HG03135 (cell line): ENCODE measurements around the gene CBLN4.

Source experiments
- ATAC-seq: cut with Tn5 transposase; IDR thresholded peaks from one replicate; pipeline ENCODE4 v1.9.1; 2021; ENCODE audit warnings: mild to moderate bottlenecking, moderate library complexity; ENCODE audit not compliant: unreplicated experiment

CBLN4 gene

GRCh38 chr20:55947701-55948100, 57.6 kb downstream of the CBLN4 start:
- ATAC-seq = no peak
